H1 (cell line): Measurements from ENCODE around the gene CDADC1.

Experiments used
- BCL11A ChIP-seq, 2 experiments: IDR thresholded peaks; one replicate each; pipeline ENCODE4 v1.6.1; 2011; ENCODE audit warnings: low read depth in 2 of 2, low read length in 2 of 2, mild to moderate bottlenecking in 2 of 2
- JUN ChIP-seq: IDR thresholded peaks from 2 replicates; pipeline ENCODE4 v1.6.1; 2011; ENCODE audit warnings: low read depth, mild to moderate bottlenecking, improper control_type of control experiment, low read length
- KDM1A ChIP-seq: fragments of 200-600, 300-600 bp; sonication (generic); IDR thresholded peaks from 2 replicates; pipeline ENCODE4 v1.7.1; 2016; ENCODE audit warnings: mild to moderate bottlenecking, low read length, borderline replicate concordance
- MAFK ChIP-seq: IDR thresholded peaks from 2 replicates; pipeline ENCODE4 v1.6.1; 2012; ENCODE audit warnings: low read depth, mild to moderate bottlenecking, improper control_type of control experiment, low read length
- NRF1 ChIP-seq: IDR thresholded peaks from 2 replicates; pipeline ENCODE4 v1.6.1; 2011; ENCODE audit warnings: mild to moderate bottlenecking, low read depth, low read length, improper control_type of control experiment
- POLR2A ChIP-seq, 2 experiments: IDR thresholded peaks; 1 replicate in 1 of 2; 2 replicates in 1 of 2; pipeline ENCODE4 v1.6.1; 2011; ENCODE audit warnings: low read depth in 2 of 2, low read length in 2 of 2, mild to moderate bottlenecking in 2 of 2; ENCODE audit errors: control extremely low read depth in 1 of 2
- RNF2 ChIP-seq: fragments of 200-900, 300-1000 bp; sonication (generic); IDR thresholded peaks from 2 replicates; pipeline ENCODE4 v1.7.1; 2016; ENCODE audit warnings: borderline replicate concordance, low read depth, mild to moderate bottlenecking, antibody characterized with exemption, low read length; ENCODE audit not compliant: poor library complexity, severe bottlenecking; ENCODE audit errors: missing control alignments
- TBP ChIP-seq: IDR thresholded peaks from 2 replicates; pipeline ENCODE4 v1.6.1; 2011; ENCODE audit warnings: low read depth, low read length, improper control_type of control experiment
- TF ChIP-seq, protein P1 (sequence below), 3 experiments: IDR thresholded peaks; 1 replicate in 2 of 3; 2 replicates in 1 of 3; pipeline versions ENCODE4 v1.5.1 to v1.6.1; 2011; ENCODE audit warnings: low read length in 3 of 3, mild to moderate bottlenecking in 3 of 3, inconsistent platforms in 2 of 3, low read depth in 1 of 3, moderate library complexity in 1 of 3; ENCODE audit not compliant: insufficient read depth in 1 of 3; ENCODE audit errors: control extremely low read depth in 1 of 3

- TF ChIP-seq BCL11A (IDR thresholded peaks at IDR 0.05; ENCODE audit: low read depth in 2 of 2, low read length in 2 of 2) (no peak), RNF2 (no peak), KDM1A (no peak), TBP (no peak), NRF1 (no peak), POLR2A (IDR thresholded peaks at IDR 0.05; ENCODE audit: control extremely low read depth in 1 of 2, low read depth in 2 of 2, low read length in 2 of 2) (no peak), MAFK (no peak), JUN (no peak)
- TF ChIP-seq, protein P1, sequence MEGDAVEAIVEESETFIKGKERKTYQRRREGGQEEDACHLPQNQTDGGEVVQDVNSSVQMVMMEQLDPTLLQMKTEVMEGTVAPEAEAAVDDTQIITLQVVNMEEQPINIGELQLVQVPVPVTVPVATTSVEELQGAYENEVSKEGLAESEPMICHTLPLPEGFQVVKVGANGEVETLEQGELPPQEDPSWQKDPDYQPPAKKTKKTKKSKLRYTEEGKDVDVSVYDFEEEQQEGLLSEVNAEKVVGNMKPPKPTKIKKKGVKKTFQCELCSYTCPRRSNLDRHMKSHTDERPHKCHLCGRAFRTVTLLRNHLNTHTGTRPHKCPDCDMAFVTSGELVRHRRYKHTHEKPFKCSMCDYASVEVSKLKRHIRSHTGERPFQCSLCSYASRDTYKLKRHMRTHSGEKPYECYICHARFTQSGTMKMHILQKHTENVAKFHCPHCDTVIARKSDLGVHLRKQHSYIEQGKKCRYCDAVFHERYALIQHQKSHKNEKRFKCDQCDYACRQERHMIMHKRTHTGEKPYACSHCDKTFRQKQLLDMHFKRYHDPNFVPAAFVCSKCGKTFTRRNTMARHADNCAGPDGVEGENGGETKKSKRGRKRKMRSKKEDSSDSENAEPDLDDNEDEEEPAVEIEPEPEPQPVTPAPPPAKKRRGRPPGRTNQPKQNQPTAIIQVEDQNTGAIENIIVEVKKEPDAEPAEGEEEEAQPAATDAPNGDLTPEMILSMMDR (IDR thresholded peaks at IDR 0.05; ENCODE audit: control extremely low read depth in 1 of 3, insufficient read depth in 1 of 3, low read depth in 1 of 3, low read length in 3 of 3), result no peak
Measured at GRCh38 chr13:49271264-49271663, 23.5 kb downstream of the CDADC1 start.
